Hepatic stellate cell (primary cell): ENCODE data around the gene IVNS1ABP.
"Not testable (repeated sequence)": the region's sequence is repeated elsewhere in the genome, so short reads cannot be mapped to it uniquely, and the experiment has no call there.

Source experiments
- DNase-seq: peaks from one replicate; pipeline ENCODE4 v3.0.0; 2011; ENCODE audit warnings: low spot score

Gene IVNS1ABP

DNA sequence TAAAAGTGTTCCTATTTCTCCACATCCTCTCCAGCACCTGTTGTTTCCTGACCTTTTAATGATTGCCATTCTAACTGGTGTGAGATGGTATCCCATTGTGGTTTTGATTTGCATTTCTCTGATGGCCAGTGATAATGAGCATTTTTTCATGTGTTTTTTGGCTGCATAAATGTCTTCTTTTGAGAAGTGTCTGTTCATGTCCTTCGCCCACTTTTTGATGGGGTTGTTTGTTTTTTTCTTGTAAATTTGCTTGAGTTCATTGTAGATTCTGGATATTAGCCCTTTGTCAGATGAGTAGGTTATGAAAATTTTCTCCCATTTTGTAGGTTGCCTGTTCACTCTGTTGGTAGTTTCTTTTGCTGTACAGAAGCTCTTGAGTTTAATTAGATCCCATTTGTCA, 64.6 kb downstream of the IVNS1ABP start:
- not testable (repeated sequence) for DNase-seq

DNA sequence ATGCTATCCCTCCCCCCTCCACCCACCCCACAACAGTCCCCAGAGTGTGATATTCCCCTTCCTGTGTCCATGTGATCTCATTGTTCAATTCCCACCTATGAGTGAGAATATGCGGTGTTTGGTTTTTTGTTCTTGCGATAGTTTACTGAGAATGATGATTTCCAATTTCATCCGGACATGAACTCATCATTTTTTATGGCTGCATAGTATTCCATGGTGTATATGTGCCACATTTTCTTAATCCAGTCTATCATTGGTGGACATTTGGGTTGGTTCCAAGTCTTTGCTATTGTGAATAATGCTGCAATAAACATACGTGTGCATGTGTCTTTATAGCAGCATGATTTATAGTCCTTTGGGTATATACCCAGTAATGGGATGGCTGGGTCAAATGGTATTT, 65.1 kb downstream of the IVNS1ABP start:
- DNase-seq: not testable (repeated sequence)

DNA sequence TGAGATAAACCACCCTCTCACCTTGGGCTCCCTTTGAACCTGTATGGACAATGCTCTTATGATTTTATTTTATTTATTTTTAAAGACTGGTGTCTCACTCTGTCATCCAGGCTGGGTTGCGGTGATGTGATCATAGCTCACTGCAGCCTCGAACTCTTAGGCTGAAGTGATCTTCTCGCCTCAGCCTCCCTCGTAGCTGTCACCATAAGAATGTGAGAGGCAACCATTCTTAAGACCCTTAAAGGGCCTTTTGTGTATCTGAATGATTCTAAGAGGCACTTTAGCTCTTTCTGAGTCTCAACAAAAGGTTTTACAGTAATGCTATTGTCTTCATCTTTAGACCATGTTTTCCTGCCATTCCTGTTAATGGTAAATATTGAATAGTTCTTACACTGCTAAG, 67.0 kb downstream of the IVNS1ABP start:
- no peak for DNase-seq

DNA sequence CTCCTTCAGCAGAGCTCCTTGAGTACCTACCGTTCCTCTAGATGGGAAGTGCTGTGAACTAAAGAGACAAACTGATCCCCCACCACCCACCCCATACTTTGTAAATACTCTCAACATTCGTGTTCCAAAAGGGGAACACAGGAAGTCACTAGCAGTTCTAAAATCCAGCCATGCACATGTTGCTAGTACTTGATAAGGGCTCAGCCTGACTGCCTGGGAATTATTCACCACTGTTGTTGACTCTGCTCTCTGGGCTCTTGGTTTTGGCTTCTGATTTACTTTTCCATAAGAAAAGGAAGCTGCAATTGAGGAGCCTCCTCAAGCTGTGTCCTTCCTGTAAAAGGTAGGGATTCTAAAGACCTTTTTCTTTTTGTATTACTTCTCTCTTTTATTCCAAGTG, 67.5 kb downstream of the IVNS1ABP start:
- DNase-seq: no peak
